ENCODE results near the gene TNNI3K. TPM values are rescaled to one million over a fixed set of nuclear protein-coding genes. Genes with fewer than 3 reads are reported as not detected.

TNNI3K gene
- total RNA-seq, 2 donors from 2014 or later: 0.45 to 0.98 TPM

DNA sequence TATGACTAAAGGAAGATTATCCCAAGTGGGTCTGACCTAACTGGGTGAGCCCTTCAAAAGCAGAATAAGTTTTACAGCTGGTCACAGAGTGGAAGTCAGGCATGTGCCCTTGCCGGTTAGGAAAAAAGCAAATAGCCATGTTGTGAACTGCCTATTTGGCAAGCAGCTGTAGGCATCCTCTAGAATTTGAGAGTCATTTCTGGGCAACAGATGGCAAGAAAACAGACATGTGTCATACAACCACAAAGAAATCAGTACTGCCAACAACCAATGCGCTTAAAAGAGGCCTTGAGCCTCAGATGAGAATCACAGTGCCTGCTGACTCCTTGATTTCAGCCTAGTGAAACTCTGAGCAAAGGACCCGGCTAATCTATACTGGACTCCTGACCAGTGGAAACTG is 250.4 kb downstream of the TNNI3K start:
- DNase-seq (ENCODE audit: low spot score in 2 of 2) (no peak), ATAC-seq (no peak)
- Mint-ChIP-seq H3K9me3 (no peaks in the 10 kb centered on the region), H3K27ac (no peak overlapping the region), H3K36me3 (no peaks in the 10 kb centered on the region)

DNA sequence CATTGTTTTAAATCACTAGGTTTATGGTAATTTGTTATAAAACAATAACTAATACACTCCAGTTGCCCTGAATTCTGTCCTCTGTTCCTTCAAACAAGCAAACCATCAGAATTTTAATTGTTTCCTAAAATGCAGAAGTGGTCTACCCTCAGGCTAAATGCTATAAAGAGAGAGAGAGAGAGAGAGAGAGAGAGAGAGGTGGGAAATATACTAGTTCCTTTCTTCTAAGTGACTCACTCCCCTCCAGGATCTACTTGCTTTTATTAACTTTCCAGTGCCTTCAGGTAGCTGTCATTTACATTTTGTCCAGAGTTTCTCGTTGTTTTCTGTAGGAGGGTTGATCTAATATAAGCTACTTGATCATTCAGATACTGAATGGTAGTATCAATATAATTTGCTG is 250.8 kb downstream of the TNNI3K start:
- no peak for ATAC-seq

DNA sequence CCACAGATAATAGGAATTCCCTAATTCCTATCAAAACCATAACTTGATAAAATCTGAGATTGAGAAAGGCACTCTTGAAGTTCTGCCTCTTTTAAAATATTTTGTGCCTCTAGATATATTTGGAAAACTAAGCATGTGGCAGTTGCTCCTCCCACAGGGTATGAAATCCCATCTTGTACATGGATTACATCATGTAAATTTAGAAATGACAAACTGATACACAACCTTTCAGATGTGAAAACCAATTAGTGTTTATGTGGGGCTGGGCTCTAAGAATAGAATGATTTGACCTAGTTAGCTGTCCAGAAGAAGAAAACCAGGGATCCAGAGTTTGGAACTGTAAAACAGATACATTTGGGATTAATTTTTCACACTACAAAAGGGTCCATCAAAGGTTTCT is 261.5 kb downstream of the TNNI3K start:
- no peaks in the 10 kb centered on the region for H3K36me3 Mint-ChIP-seq
- DNase-seq (ENCODE audit: low spot score in 2 of 2) (no peak), ATAC-seq (no peak)
- peaks cover 0 to 4% of the 10 kb centered on the region in 2 donors for H3K9me3 Mint-ChIP-seq
- no peak overlapping the region for H3K27ac Mint-ChIP-seq

More for the DNA sequence above, 250.8 kb downstream of the TNNI3K start:
- Mint-ChIP-seq H3K9me3 (no peaks in the 10 kb centered on the region), H3K27ac (no peak overlapping the region), H3K36me3 (no peaks in the 10 kb centered on the region)
- DNase-seq (ENCODE audit: low spot score in 2 of 2): no peak

DNA sequence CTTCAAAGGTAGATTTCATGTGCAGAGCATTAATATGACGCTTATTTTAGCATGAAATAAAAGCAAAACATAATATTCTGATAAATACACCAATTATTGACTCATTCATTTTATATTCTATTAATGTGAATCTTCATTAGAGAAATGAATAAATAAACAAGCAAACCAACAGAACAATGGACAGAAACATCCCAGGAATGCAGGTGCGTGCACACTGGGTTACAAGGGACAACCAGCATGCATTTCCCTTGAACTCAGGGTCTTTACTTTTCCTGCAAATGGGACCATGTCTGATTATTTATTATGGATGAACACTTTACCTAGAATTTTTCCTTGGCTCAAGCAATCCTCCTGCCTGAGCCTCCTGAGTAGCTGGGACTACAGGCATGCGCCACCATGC is 263.7 kb downstream of the TNNI3K start:
- Mint-ChIP-seq H3K9me3 (peaks cover 0 to 9% of the 10 kb centered on the region in 2 donors), H3K27ac (no peak overlapping the region), H3K36me3 (no peaks in the 10 kb centered on the region)
- DNase-seq (ENCODE audit: low spot score in 2 of 2) (no peak), ATAC-seq (no peak)

DNA sequence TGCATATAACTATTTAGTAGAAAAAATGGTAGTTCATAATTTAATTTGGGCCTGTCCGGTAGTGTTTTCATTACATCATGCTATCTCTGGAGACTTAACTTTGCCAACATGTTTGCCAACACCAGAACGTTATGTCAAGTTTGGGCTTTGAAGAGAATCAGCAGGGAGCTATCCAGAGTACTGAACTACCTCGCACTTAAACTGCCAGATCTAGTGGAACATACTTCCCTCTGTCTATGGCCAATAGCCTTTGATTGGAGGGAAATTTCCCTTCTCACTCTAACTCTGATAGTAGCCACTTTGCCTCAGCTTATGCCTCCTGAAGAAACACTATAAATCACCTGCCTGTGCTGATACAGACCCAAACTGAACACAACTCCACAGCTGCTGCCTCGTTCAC is 267.2 kb downstream of the TNNI3K start:
- H3K27ac Mint-ChIP-seq: no peak overlapping the region
- H3K9me3 Mint-ChIP-seq: peaks cover 0 to 5% of the 10 kb centered on the region in 2 donors
- H3K36me3 Mint-ChIP-seq: no peaks in the 10 kb centered on the region
- DNase-seq (ENCODE audit: low spot score in 2 of 2): no peak
- ATAC-seq: no peak

DNA sequence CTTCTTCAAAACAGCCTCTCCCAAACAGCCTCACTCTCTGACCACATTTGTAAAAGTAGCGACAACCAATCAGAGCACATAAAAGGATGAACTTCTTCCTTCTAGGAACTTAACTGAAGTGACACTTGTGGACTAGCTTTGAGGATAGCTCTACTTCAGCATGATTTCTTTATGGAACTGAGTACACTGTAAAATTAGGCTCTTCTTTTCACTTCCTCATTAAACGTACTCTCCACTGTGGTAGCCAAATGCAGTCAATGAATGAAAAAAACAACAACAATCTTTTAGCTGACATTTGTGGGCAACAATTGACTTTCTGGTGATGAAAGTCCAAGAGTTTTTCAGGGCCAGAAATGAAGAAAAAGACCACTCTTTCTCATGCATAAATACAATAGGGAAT is 267.7 kb downstream of the TNNI3K start:
- ATAC-seq: no peak
- Mint-ChIP-seq H3K36me3 (no peaks in the 10 kb centered on the region), H3K9me3 (peaks cover 0 to 4% of the 10 kb centered on the region in 2 donors), H3K27ac (no peak overlapping the region)
- DNase-seq (ENCODE audit: low spot score in 2 of 2): no peak

DNA sequence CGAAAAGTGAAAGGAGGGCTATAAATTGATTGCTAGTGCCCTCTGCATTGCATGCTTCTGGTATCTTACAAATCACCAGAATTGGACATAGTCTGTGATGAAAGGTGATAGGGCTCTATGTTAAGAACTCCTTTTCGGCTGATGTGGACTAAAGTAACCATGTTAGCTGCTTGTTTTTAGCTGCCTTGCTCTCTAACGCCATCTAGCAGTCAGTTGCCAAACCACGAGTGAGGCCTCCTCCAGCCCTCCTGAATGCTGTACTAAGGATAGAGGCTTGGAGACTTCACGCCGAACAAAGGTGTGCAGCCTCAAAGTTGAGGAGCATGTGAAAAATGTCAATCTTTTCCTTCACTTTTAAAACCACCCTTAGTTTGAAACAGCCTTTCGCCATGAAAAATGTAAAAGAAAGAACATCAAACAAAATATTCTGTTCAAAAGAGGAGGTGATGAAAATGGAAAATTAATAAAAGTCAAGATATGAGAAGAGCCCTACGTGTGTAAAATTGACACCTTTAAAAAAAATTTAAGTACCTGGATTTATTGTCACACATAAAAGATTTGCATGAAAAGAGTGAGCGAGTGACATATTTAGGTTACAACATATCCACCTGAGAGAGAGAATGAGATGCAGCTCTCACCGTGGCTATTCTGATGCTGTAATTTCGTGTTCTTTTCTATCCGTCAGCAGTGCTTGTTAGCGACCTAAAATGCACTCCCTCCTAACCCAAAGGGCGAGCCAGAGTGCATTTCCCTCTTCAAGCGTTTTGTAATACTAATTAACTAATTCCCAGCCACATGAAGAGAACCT is 269.1 kb downstream of the TNNI3K start:
- no peaks in the 10 kb centered on the region for H3K36me3 Mint-ChIP-seq
- peak in 1 of 2 donors; percentile 79 for ATAC-seq
- DNase-seq (ENCODE audit: low spot score in 2 of 2): peak in 1 of 2 donors; percentile 49
- no peak overlapping the region for H3K27ac Mint-ChIP-seq
- peaks cover 0 to 4% of the 10 kb centered on the region in 2 donors for H3K9me3 Mint-ChIP-seq

DNA sequence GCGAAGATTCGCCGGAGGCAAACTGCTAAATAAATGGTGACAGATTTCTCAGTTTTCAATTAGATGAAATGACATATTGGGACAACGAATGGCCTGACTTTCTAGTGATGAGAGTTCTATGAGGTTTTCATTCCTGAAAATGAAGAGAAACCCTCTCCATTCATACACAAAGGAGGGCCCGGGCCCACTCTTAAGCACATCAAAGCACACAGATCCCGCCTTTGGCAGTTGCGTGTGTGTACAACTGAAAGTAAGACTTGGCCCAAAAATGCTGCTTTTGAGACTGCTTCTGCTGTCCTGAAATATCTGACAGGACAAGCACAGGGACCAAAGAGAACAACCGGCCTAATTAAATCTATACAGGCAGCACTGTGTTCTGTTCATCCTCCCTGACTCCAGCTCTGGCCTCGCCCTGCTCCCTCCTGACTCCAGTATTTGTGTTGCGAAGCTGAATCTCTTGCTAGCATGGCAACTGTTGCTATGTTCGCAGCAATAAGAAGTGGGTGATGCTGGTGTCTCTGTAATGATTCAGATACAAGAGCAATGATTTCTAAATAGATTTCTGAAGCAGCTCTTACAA is 269.8 kb downstream of the TNNI3K start:
- Mint-ChIP-seq H3K9me3 (peaks cover 0 to 4% of the 10 kb centered on the region in 2 donors), H3K36me3 (no peaks in the 10 kb centered on the region), H3K27ac (no peak overlapping the region)
- DNase-seq (ENCODE audit: low spot score in 2 of 2) (no peak), ATAC-seq (no peak)

DNA sequence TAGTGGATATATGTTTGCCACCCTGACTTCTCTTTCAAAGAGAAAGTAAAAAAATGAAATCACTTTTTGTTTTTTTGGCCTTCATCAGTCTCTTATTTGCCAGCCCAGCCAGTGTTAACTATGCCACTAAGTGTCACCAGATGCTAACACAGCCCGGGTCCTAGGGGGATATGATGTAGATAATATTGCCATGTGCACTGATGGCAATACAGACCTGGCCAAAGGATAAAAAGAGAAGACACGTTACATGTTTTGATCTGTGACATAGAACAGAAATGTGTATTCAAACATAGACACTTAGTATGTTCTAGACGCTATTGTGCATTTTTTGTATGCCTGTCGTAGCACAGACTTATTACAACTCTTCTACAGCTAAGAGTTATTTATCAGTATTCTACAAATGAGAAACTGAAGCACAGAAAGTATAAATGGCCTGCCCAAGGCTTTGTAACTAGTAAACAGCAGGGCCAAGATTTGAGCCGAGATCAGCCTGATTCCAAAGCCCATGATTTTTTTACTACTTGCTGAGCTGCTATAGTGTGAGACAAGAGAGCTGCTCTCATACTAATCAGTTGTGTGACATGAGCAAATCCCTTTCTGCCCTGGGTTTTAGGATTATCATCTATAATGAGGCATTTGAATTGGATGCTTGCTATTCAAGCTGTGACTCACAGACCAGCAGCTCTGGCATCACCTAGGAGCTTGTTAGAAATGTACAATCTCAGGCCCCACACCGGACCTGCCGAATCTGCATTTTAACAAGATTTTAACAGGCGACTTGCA is 270.9 kb downstream of the TNNI3K start:
- H3K36me3 Mint-ChIP-seq: no peaks in the 10 kb centered on the region
- H3K9me3 Mint-ChIP-seq: peaks cover 0 to 4% of the 10 kb centered on the region in 2 donors
- no peak overlapping the region for H3K27ac Mint-ChIP-seq
- no peak for ATAC-seq
- no peak for DNase-seq (ENCODE audit: low spot score in 2 of 2)

DNA sequence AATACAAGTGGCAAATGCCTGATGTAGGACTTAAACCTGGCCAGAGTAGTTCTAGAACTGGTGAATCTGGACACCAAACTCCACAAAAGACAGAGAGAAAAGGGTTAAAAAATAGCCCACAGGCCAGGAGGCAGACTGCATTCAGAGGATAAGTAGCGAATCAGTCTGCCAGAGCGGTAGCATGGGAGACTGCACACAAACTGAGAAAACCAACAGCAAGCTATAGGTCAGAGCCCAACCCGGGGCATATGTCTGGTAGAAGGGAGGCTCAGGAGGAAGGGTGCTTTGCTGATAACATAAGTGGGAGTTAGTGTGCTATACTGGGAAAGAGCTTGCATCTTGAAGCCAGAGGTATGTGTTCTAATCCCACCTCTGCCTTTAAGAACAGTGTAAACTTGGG is 273.3 kb downstream of the TNNI3K start:
- no peak for DNase-seq (ENCODE audit: low spot score in 2 of 2)
- Mint-ChIP-seq H3K9me3 (peaks cover 0 to 3% of the 10 kb centered on the region in 2 donors), H3K36me3 (no peaks in the 10 kb centered on the region), H3K27ac (no peak overlapping the region)
- ATAC-seq: no peak

DNA sequence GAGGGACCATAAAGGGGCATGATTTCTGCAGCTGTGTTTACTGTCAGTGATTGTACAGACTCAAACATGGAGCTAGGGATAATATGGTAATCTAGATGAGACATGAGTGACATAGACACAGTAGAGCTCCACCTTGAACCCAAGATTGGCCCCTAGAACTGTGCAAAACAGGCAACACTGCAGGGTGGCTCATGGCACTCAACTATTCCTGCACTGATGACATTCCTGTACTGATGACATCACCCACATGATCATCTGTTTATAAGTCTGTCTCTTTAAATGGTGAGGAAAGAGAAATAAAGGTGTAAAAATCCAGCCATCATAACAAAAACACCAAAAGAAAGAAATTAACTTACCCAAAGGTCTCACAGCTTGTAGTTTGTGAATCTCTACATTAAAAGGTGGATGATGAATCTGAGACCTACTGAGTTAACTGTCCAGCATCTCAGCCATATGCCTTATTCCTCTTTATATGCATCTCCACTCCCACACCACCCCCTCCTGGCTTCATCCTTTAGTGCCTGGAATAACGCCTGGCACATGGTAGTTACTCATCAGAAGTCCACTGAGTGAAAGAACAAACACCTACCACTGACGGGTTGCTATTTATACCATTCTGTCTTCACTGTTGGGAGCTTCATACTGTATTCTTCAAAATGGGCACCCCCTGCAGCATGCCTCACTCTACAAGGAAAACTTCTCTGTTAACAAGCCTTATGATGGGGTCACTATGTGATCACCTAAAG is 277.2 kb downstream of the TNNI3K start, which contains the start of gene LRRC53:
Gene LRRC53 (minus strand): TSS at position 442 of the 746 bp plus-strand sequence. CDS start 29,262 bp downstream, outside the sequence.
- Mint-ChIP-seq H3K27ac (no peak within 1 kb of the TSS), H3K36me3 (no peaks in the 10 kb centered on the region), H3K9me3 (peaks cover 0 to 3% of the 10 kb centered on the region in 2 donors)
- no peak for DNase-seq (ENCODE audit: low spot score in 2 of 2)
- ATAC-seq: no peak

DNA sequence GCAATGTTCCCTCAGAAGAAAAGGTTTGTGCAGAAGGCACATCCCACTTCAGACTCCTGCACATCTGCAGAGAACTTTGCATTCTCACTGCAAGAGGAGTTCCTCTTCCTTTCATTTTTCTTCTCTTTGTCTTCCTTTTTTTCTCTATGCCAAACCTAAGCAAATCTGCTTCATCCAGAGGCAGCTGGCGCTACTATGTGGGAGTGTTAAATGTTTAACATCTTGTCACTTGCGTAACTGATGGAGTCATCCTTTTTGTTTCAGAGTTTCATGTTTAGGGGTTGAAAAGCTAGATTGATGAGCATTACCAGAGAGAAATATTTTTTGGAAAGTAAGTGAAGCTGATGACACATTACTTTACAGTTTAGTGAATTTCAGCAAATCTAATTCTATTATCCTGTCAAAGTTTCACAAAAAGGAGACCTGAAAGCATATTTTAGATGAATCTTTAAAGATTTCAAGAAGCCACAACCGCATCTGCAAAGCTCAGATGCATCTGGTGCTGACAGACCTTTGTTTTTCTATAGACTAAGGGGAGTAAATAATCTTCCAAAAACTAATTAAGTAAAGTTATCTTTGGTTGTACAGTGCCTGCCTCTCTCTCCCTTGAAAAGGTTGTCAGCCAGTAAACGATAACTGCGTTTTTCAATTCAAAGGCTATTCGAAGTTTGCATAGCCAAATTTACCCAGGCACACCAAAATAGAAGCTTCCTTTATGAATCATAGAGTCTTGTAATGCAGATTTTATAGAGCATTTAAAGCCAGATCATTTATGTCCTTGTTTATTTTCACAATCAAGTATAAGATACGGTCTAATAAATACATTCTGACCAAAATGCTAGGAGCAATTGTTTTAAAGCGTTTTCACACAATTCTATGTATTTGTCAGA is 278.5 kb downstream of the TNNI3K start:
- DNase-seq (ENCODE audit: low spot score in 2 of 2): no peak
- H3K27ac Mint-ChIP-seq: no peak overlapping the region
- no peak for ATAC-seq
- peaks cover 0 to 3% of the 10 kb centered on the region in 2 donors for H3K9me3 Mint-ChIP-seq
- H3K36me3 Mint-ChIP-seq: no peaks in the 10 kb centered on the region

DNA sequence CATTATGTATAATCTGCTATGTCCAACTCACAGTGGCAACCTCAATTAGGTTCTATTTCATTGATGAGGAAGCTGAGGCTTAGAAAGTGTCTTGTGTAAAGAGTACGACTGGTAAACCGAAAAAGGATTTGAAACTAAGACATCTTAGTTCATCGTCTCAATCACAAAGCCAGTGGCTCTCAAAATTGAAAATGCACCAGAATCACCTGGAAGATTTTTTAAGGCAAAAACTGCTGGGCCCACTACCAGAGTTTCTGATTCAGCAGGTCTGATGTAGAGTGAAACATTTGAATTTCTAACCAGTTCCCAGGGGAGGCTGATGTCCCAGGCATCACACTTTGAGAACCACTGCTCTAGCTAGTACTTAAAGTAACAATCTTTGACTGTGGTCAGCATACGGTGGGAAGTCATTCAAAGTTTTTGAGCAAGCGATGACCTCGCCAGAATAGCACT is 282.4 kb downstream of the TNNI3K start:
- DNase-seq (ENCODE audit: low spot score in 2 of 2) (no peak), ATAC-seq (no peak)
- Mint-ChIP-seq H3K27ac (no peak overlapping the region), H3K9me3 (no peaks in the 10 kb centered on the region), H3K36me3 (no peaks in the 10 kb centered on the region)

DNA sequence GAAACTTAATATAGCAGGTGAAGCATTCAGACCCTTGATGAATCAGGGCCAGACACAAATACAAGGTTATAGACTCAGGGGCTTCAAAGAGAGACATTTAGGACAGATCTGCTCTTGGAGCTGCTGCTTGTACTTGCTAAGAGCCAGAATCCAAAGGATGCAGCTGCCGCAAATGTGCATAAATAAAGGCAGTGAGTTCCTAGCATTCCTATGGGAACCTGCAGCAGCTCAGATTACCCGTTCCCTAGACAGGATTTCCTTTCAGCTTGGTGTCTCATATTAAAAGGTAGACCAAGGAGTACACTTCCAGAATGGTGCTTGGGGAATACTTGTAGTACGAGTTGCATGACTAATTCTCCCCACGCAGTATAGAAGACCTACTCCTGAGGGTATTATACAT is 287.0 kb downstream of the TNNI3K start:
- no peak for DNase-seq (ENCODE audit: low spot score in 2 of 2)
- H3K9me3 Mint-ChIP-seq: no peaks in the 10 kb centered on the region
- no peak for ATAC-seq
- no peaks in the 10 kb centered on the region for H3K36me3 Mint-ChIP-seq
- H3K27ac Mint-ChIP-seq: no peak overlapping the region

DNA sequence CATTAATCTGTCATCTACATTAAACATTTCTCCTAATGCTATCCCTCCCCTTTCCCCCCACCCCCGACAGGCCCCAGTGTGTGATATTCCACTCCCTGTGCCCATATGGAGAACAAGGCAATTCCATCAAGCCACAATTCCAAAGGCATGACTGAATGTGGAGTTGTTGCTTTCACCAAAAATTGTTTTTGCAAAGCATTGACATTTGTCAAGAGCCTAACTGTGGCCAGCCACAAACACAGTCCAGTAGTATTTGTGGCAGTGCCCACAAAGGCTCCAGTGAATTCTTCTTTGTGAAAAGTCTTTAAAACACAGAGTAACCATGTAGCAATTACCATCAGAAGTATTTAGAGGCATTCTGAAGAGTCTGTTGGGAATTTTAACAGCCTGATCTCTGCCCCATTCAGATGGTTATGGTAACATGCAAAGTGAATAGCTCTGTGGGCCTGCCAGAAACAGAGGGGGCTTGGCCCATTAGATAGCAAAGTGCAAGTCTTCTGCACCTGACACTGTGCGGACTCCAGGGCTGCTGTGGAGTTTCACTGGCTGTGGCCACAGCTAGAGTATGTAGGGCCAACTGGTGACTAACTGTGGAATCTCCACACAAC is 288.8 kb downstream of the TNNI3K start:
- Mint-ChIP-seq H3K27ac (no peak overlapping the region), H3K36me3 (no peaks in the 10 kb centered on the region), H3K9me3 (peaks cover 0 to 7% of the 10 kb centered on the region in 2 donors)
- no peak for ATAC-seq
- no peak for DNase-seq (ENCODE audit: low spot score in 2 of 2)
